CD14-positive monocyte (primary cell): ENCODE data around the gene ALG14. TPM values are rescaled to one million over a fixed set of nuclear protein-coding genes. Genes with fewer than 3 reads are reported as not detected.

Experiments
- DNase-seq, 3 donors: peaks; one replicate each; pipeline ENCODE4 v3.0.0-alpha.2; 2011 to 2022
- H2AFZ ChIP-seq: 2 replicates; pipeline ENCODE4 v1.6.0; 2012; ENCODE audit warnings: mild to moderate bottlenecking, low read depth, low read length, inconsistent platforms; ENCODE audit not compliant: insufficient read depth, poor library complexity, severe bottlenecking
- H3K27ac ChIP-seq, 2 donors: 1 replicate in 1 of 2; 2 replicates in 1 of 2; pipeline ENCODE4 v1.5.1; 2012 to 2013; ENCODE audit warnings: low read length in 2 of 2, control low read depth in 1 of 2, inconsistent platforms in 1 of 2, low read depth in 1 of 2, mild to moderate bottlenecking in 1 of 2
- H3K27me3 ChIP-seq, 2 donors: one replicate each; pipeline versions ENCODE4 v1.6.0 to v1.6.1; 2011 to 2013; ENCODE audit warnings: low read length in 2 of 2; ENCODE audit not compliant: control insufficient read depth in 2 of 2, insufficient read depth in 2 of 2
- H3K36me3 ChIP-seq, 2 donors: replicated peaks in 1 of 2; 1 replicate in 1 of 2; 2 replicates in 1 of 2; pipeline versions ENCODE4 v1.5.1 to v1.6.1; 2012 to 2013; ENCODE audit warnings: low read length in 2 of 2, control low read depth in 1 of 2, inconsistent platforms in 1 of 2, mild to moderate bottlenecking in 1 of 2; ENCODE audit not compliant: insufficient read depth in 2 of 2, control insufficient read depth in 1 of 2
- H3K4me1 ChIP-seq, 2 donors: 1 replicate in 1 of 2; 2 replicates in 1 of 2; pipeline versions ENCODE4 v1.5.1 to v1.6.1; 2012 to 2013; ENCODE audit warnings: low read length in 2 of 2, control low read depth in 1 of 2, inconsistent platforms in 1 of 2, mild to moderate bottlenecking in 1 of 2, moderate library complexity in 1 of 2; ENCODE audit not compliant: insufficient read depth in 2 of 2, control insufficient read depth in 1 of 2
- H3K4me2 ChIP-seq: replicated peaks from 2 replicates; pipeline ENCODE3; 2012; ENCODE audit warnings: low read length, moderate library complexity, mild to moderate bottlenecking; ENCODE audit not compliant: poor library complexity, severe bottlenecking; ENCODE audit errors: extremely low read depth
- H3K4me3 ChIP-seq, 3 experiments: fragments of 200-600 bp in 1 of 3; sonication (generic) in 1 of 3; replicated peaks in 1 of 3; 1 replicate in 2 of 3; 2 replicates in 1 of 3; pipeline ENCODE4 v1.5.1; 2011 to 2013; ENCODE audit warnings: low read length in 3 of 3, mild to moderate bottlenecking in 3 of 3, control low read depth in 2 of 3, low read depth in 2 of 3, inconsistent platforms in 1 of 3, moderate library complexity in 1 of 3
- H3K79me2 ChIP-seq: 2 replicates; pipeline ENCODE4 v1.6.0; 2012; ENCODE audit warnings: mild to moderate bottlenecking, control low read depth, inconsistent platforms, low read length, moderate library complexity; ENCODE audit not compliant: insufficient read depth
- H3K9ac ChIP-seq: 2 replicates; pipeline ENCODE4 v1.6.0; 2017; ENCODE audit warnings: low read length, mild to moderate bottlenecking; ENCODE audit not compliant: insufficient read depth, poor library complexity, severe bottlenecking
- H3K9me3 ChIP-seq, 2 donors: replicated peaks in 1 of 2; 1 replicate in 1 of 2; 2 replicates in 1 of 2; pipeline versions ENCODE4 v1.5.1 to v1.6.1; 2012 to 2013; ENCODE audit warnings: low read length in 2 of 2, control low read depth in 1 of 2; ENCODE audit not compliant: control insufficient read depth in 1 of 2, insufficient read depth in 1 of 2
- H4K20me1 ChIP-seq: 2 replicates; pipeline ENCODE4 v1.6.0; 2012; ENCODE audit warnings: mild to moderate bottlenecking, low read length, control low read depth, moderate library complexity; ENCODE audit not compliant: insufficient read depth
- H3K27ac Mint-ChIP-seq, 7 donors: one replicate each; pipeline ENCODE4 v1.8.0; 2020; ENCODE audit warnings: mild to moderate bottlenecking in 7 of 7, mixed read lengths in 7 of 7, moderate library complexity in 6 of 7, inconsistent platforms in 2 of 7
- H3K27me3 Mint-ChIP-seq, 3 donors: one replicate each; pipeline ENCODE4 v1.8.0; 2021 to 2022; ENCODE audit warnings: low read depth in 3 of 3, mild to moderate bottlenecking in 3 of 3, mixed read lengths in 3 of 3, moderate library complexity in 3 of 3, inconsistent platforms in 1 of 3
- H3K36me3 Mint-ChIP-seq, 2 donors: one replicate each; pipeline ENCODE4 v1.8.0; 2020; ENCODE audit warnings: mixed read lengths in 2 of 2, inconsistent platforms in 1 of 2, mild to moderate bottlenecking in 1 of 2
- H3K4me1 Mint-ChIP-seq: one replicate; pipeline ENCODE4 v1.8.0; 2020; ENCODE audit warnings: mild to moderate bottlenecking, mixed read lengths
- H3K4me3 Mint-ChIP-seq, 2 donors: one replicate each; pipeline ENCODE4 v1.8.0; 2020; ENCODE audit warnings: mild to moderate bottlenecking in 2 of 2, mixed read lengths in 2 of 2, moderate library complexity in 1 of 2
- H3K9me3 Mint-ChIP-seq, 7 donors: one replicate each; pipeline ENCODE4 v1.8.0; 2020 to 2022; ENCODE audit warnings: mixed read lengths in 7 of 7, mild to moderate bottlenecking in 6 of 7, moderate library complexity in 6 of 7, inconsistent platforms in 2 of 7
- WGBS: methylation state at CpG from one replicate; pipeline ENCODE4 v1.1.5; 2013; ENCODE audit warnings: missing lambda C conversion rate; ENCODE audit not compliant: insufficient coverage; 5-methylcytosine and 5-hydroxymethylcytosine counted together
- intact Hi-C, 2 donors: fragments of 100-400 bp; cut with micrococcal nuclease; formaldehyde crosslinking; loops; one replicate each; pipeline versions ENCODE4 v1.15.0 to v1.15.1; 2023
- polyA plus RNA-seq, 3 donors: library from polyadenylated mRNA; depleted of rRNA in 1 of 3; unstranded in 2 of 3; stranded (reverse) in 1 of 3; fragments of 300-500 nt in 2 of 3; fragments of >200 nt in 1 of 3; fragmentation: Illumina TruSeq in 2 of 3; gene quantifications; 1 replicate in 2 of 3; 2 replicates in 1 of 3; pipeline ENCODE4 v1.2.3, GENCODE V29; 2012 to 2021
- TF ChIP-seq, protein P1 (sequence below): fragments of 200-600 bp; IDR thresholded peaks from one replicate; pipeline ENCODE4 v1.8.0; 2022; ENCODE audit warnings: antibody characterized with exemption, mild to moderate bottlenecking

The ALG14 gene
- polyA plus RNA-seq, 3 donors: 0.27 to 5.5 (median 4.4) TPM

DNA sequence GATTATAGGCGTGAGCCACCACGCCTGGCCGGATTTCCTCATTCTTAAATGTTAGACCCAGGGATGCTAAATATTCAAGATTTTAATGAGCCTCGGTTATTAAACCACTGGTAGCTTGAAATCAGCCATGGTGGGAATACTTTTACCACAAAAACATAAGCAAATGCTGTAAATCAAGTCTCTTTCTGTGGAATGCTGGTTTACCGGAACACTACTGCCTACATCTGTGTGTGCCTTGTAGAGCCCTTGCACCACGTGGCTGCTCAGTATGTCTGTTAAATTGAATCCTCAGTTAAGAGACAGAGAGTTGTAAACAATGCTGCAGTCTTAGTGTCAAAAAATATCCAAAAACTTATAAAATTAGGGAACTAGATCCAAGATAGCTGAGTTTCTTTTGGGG lies 119.0 kb downstream of the ALG14 start:
- H3K36me3 Mint-ChIP-seq: no peaks in the 10 kb centered on the region
- no peak overlapping the region for H3K27ac ChIP-seq
- no peak overlapping the region for H3K4me3 Mint-ChIP-seq
- H3K9me3 ChIP-seq: no peaks in the 10 kb centered on the region
- H3K9me3 Mint-ChIP-seq: peaks cover 0 to 4% (median 0%) of the 10 kb centered on the region in 7 donors
- intact Hi-C loops: no loop called here
- no peaks in the 10 kb centered on the region for H4K20me1 ChIP-seq
- no peak overlapping the region for H3K27ac Mint-ChIP-seq
- TF ChIP-seq, protein P1, sequence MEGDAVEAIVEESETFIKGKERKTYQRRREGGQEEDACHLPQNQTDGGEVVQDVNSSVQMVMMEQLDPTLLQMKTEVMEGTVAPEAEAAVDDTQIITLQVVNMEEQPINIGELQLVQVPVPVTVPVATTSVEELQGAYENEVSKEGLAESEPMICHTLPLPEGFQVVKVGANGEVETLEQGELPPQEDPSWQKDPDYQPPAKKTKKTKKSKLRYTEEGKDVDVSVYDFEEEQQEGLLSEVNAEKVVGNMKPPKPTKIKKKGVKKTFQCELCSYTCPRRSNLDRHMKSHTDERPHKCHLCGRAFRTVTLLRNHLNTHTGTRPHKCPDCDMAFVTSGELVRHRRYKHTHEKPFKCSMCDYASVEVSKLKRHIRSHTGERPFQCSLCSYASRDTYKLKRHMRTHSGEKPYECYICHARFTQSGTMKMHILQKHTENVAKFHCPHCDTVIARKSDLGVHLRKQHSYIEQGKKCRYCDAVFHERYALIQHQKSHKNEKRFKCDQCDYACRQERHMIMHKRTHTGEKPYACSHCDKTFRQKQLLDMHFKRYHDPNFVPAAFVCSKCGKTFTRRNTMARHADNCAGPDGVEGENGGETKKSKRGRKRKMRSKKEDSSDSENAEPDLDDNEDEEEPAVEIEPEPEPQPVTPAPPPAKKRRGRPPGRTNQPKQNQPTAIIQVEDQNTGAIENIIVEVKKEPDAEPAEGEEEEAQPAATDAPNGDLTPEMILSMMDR: no peak
- no peaks in the 10 kb centered on the region for H3K4me1 ChIP-seq
- no peak overlapping the region for H3K4me3 ChIP-seq
- no peak overlapping the region for H3K9ac ChIP-seq
- 95% methylated on average over 4 of the region's 6 CpGs for WGBS
- no peaks in the 10 kb centered on the region for H3K4me1 Mint-ChIP-seq
- no peak for DNase-seq
- no peaks in the 10 kb centered on the region for H3K36me3 ChIP-seq
- H3K4me2 ChIP-seq: no peak overlapping the region
- H2AFZ ChIP-seq: no peak overlapping the region
- no peaks in the 10 kb centered on the region for H3K27me3 ChIP-seq
- H3K79me2 ChIP-seq: no peaks in the 10 kb centered on the region
- peaks cover 0 to 2% (median 0%) of the 10 kb centered on the region in 3 donors for H3K27me3 Mint-ChIP-seq

DNA sequence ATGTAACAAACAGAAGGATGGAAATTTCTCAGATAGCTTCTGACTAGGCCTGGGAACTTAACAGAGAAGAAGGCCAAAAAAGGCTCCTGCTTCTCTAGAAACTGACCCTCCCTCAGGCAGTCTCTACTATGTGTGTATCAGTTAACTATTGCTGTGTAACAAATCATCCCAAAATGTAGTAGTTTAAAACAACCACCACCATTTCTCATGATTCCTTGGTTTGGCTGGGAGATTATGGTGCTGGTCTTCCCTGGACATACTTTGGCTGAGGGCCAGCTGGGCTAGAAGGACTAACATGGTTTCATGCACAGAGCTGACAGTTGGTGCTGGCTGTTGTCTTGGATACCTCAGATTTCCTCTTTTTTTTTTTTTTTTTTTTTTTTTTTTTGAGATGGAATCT lies 119.6 kb downstream of the ALG14 start:
- peaks cover 0 to 2% (median 0%) of the 10 kb centered on the region in 3 donors for H3K27me3 Mint-ChIP-seq
- H3K9me3 ChIP-seq: no peaks in the 10 kb centered on the region
- no peaks in the 10 kb centered on the region for H4K20me1 ChIP-seq
- H3K4me2 ChIP-seq: no peak overlapping the region
- DNase-seq: no peak
- no peak overlapping the region for H3K27ac ChIP-seq
- H3K4me1 ChIP-seq: no peaks in the 10 kb centered on the region
- intact Hi-C loops: no loop called here
- H3K27me3 ChIP-seq: no peaks in the 10 kb centered on the region
- no peaks in the 10 kb centered on the region for H3K79me2 ChIP-seq
- no peaks in the 10 kb centered on the region for H3K36me3 Mint-ChIP-seq
- no peak overlapping the region for H3K4me3 ChIP-seq
- H3K4me3 Mint-ChIP-seq: no peak overlapping the region
- H2AFZ ChIP-seq: no peak overlapping the region
- H3K27ac Mint-ChIP-seq: no peak overlapping the region
- no peak overlapping the region for H3K9ac ChIP-seq
- H3K4me1 Mint-ChIP-seq: no peaks in the 10 kb centered on the region
- TF ChIP-seq, protein P1: no peak
- H3K9me3 Mint-ChIP-seq: peaks cover 0 to 4% (median 0%) of the 10 kb centered on the region in 7 donors
- H3K36me3 ChIP-seq: no peaks in the 10 kb centered on the region
